Measurements from ENCODE around the gene DMRT3. TPM values are rescaled to one million over a fixed set of nuclear protein-coding genes. Genes with fewer than 3 reads are reported as not detected.

Gene DMRT3
- total RNA-seq, 1 donor from 2014 or later, result 0.34 TPM

DNA sequence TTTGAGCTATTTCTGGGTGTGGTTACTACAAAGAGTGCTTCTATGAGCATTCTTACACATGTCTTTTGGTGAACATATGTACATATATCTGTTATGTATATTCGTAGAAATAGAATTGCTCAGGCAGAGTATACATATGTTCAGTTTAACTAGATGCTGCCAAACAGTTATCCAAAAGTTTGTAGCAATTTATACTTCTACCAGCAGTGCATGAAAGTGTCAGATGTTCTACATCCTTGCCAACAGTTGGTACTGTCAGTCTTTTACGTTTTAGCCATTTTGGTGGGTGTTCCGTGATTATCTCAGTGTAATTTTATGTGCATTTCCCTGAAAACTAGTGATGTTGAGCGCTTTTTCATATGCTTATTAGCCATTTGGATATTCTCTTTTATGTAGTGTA lies 37.8 kb downstream of the DMRT3 start:
- Mint-ChIP-seq H3K9me3 (ENCODE audit: low read depth) (no peaks in the 10 kb centered on the region), H3K36me3 (ENCODE audit: insufficient read depth) (no peaks in the 10 kb centered on the region), H3K4me3 (ENCODE audit: low read depth) (no peak overlapping the region), H3K4me1 (ENCODE audit: low read depth) (no peaks in the 10 kb centered on the region), H3K27ac (no peak overlapping the region), H3K27me3 (peaks cover 52% of the 10 kb centered on the region)
- TF ChIP-seq, protein P1, sequence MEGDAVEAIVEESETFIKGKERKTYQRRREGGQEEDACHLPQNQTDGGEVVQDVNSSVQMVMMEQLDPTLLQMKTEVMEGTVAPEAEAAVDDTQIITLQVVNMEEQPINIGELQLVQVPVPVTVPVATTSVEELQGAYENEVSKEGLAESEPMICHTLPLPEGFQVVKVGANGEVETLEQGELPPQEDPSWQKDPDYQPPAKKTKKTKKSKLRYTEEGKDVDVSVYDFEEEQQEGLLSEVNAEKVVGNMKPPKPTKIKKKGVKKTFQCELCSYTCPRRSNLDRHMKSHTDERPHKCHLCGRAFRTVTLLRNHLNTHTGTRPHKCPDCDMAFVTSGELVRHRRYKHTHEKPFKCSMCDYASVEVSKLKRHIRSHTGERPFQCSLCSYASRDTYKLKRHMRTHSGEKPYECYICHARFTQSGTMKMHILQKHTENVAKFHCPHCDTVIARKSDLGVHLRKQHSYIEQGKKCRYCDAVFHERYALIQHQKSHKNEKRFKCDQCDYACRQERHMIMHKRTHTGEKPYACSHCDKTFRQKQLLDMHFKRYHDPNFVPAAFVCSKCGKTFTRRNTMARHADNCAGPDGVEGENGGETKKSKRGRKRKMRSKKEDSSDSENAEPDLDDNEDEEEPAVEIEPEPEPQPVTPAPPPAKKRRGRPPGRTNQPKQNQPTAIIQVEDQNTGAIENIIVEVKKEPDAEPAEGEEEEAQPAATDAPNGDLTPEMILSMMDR (IDR thresholded peaks at IDR 0.05; ENCODE audit: unreplicated experiment), result no peak
- DNase-seq (ENCODE audit: low spot score, unreplicated experiment), result no peak

- no peaks in the 10 kb centered on the region for H3K36me3 Mint-ChIP-seq (ENCODE audit: insufficient read depth)
- TF ChIP-seq, protein P1 (IDR thresholded peaks at IDR 0.05; ENCODE audit: unreplicated experiment), result no peak
- no peaks in the 10 kb centered on the region for H3K4me1 Mint-ChIP-seq (ENCODE audit: low read depth)
- H3K4me3 Mint-ChIP-seq (ENCODE audit: low read depth), result no peak overlapping the region
- no peaks in the 10 kb centered on the region for H3K9me3 Mint-ChIP-seq (ENCODE audit: low read depth)
- H3K27ac Mint-ChIP-seq, result no peak overlapping the region
- peaks cover 52% of the 10 kb centered on the region for H3K27me3 Mint-ChIP-seq
- no peak for DNase-seq (ENCODE audit: low spot score, unreplicated experiment)
Measured at GRCh38 chr9:1014640-1015039, 38.2 kb downstream of the DMRT3 start.

DNA sequence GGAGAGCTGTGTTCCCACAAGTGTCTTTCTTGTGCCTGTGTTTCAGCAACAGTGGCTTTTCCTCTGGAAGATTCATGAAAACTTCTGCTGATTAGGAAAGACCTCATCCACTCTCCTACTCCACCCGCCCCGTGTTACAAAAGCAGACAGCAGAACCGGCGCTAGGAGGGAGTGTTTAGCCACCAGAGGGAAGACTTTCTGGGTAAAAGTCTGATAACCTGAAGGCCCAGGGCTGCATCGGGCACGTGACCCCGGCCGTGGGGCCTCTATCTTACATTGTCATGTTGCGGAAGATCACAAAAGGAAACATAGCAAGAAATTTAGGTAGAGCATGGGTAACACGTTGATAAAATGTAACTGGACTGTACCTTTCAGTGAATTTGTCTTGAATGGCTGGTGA lies 41.7 kb downstream of the DMRT3 start:
- Mint-ChIP-seq H3K27me3 (peaks cover 50% of the 10 kb centered on the region), H3K36me3 (ENCODE audit: insufficient read depth) (no peaks in the 10 kb centered on the region), H3K9me3 (ENCODE audit: low read depth) (peaks cover 2% of the 10 kb centered on the region), H3K4me3 (ENCODE audit: low read depth) (no peak overlapping the region), H3K4me1 (ENCODE audit: low read depth) (no peaks in the 10 kb centered on the region), H3K27ac (no peak overlapping the region)
- no peak for DNase-seq (ENCODE audit: low spot score, unreplicated experiment)
- TF ChIP-seq, protein P1 (IDR thresholded peaks at IDR 0.05; ENCODE audit: unreplicated experiment), result peak; percentile 60

DNA sequence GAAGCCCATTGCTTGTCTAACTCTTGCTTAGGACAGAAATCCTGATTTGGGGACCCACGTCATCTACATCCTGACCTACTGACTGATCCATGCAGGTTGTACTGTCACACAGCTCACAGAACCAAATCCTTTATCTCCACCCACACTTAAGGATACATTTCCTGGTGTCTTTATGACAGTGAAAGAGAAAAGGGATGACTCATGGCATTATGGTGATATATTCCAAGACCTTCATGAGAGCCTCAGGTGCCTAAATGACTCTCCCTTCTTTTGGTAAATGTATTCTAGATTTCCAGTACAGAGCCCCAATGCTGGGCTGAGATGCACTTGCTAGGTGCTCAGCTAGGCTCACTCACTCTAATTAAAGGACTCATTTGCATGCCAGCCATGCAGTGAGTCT lies 47.7 kb downstream of the DMRT3 start:
- Mint-ChIP-seq H3K36me3 (ENCODE audit: insufficient read depth) (no peaks in the 10 kb centered on the region), H3K9me3 (ENCODE audit: low read depth) (peaks cover 4% of the 10 kb centered on the region), H3K27ac (no peak overlapping the region), H3K27me3 (peaks cover 35% of the 10 kb centered on the region), H3K4me3 (ENCODE audit: low read depth) (no peak overlapping the region), H3K4me1 (ENCODE audit: low read depth) (no peaks in the 10 kb centered on the region)
- no peak for DNase-seq (ENCODE audit: low spot score, unreplicated experiment)
- TF ChIP-seq, protein P1 (IDR thresholded peaks at IDR 0.05; ENCODE audit: unreplicated experiment), result no peak

GRCh38 chr9:1025131-1025530 lies 48.7 kb downstream of the DMRT3 start:
- no peaks in the 10 kb centered on the region for H3K36me3 Mint-ChIP-seq (ENCODE audit: insufficient read depth)
- TF ChIP-seq, protein P1 (IDR thresholded peaks at IDR 0.05; ENCODE audit: unreplicated experiment), result no peak
- H3K9me3 Mint-ChIP-seq (ENCODE audit: low read depth), result peaks cover 4% of the 10 kb centered on the region
- H3K4me1 Mint-ChIP-seq (ENCODE audit: low read depth), result no peaks in the 10 kb centered on the region
- no peak for DNase-seq (ENCODE audit: low spot score, unreplicated experiment)
- H3K27ac Mint-ChIP-seq, result no peak overlapping the region
- no peak overlapping the region for H3K4me3 Mint-ChIP-seq (ENCODE audit: low read depth)
- peaks cover 30% of the 10 kb centered on the region for H3K27me3 Mint-ChIP-seq

Measured in progenitor cell of endocrine pancreas (in vitro differentiated cells).